Bronchial epithelial cell (primary cell): ENCODE measurements around the gene TRIM64C. TPM values are rescaled to one million over a fixed set of nuclear protein-coding genes. Genes with fewer than 3 reads are reported as not detected.
"Not testable (repeated sequence)": the region's sequence is repeated elsewhere in the genome, so short reads cannot be mapped to it uniquely, and the experiment has no call there.

Experiments
- DNase-seq: peaks from one replicate; pipeline ENCODE4 v3.0.0-alpha.2; 2010; ENCODE audit warnings: low read depth
- FAIRE-seq: peaks from 2 replicates; lab custom pipeline; 2011; peaks lifted over from hg19 to GRCh38; lab: Jason Lieb, UNC
- H3K27me3 ChIP-seq: 2 replicates; pipeline ENCODE4 v1.5.1; 2011; ENCODE audit warnings: low read length; ENCODE audit not compliant: control insufficient read depth, insufficient read depth
- H3K36me3 ChIP-seq: 2 replicates; pipeline ENCODE4 v1.5.1; 2011; ENCODE audit warnings: low read length; ENCODE audit not compliant: control insufficient read depth, insufficient read depth
- H3K4me3 ChIP-seq: 2 replicates; pipeline ENCODE4 v1.5.1; 2011; ENCODE audit warnings: mild to moderate bottlenecking, low read depth, low read length, control low read depth
- total RNA-seq: library from RNA; depleted of rRNA; stranded (reverse); fragments of >200 nt; gene quantifications from 2 replicates; pipeline ENCODE4 v1.2.1, GENCODE V29; 2014

TRIM64C gene, protein sequence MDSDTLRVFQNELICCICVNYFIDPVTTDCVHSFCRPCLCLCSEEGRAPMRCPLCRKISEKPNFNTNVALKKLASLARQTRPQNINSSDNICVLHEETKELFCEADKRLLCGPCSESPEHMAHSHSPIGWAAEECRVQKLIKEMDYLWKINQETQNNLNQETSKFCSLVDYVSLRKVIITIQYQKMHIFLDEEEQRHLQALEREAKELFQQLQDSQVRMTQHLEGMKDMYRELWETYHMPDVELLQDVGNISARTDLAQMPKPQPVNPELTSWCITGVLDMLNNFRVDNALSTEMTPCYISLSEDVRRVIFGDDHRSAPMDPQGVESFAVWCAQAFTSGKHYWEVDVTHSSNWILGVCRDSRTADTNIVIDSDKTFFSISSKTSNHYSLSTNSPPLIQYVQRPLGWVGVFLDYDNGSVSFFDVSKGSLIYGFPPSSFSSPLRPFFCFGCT
- not detected in 2 replicates for total RNA-seq

DNA sequence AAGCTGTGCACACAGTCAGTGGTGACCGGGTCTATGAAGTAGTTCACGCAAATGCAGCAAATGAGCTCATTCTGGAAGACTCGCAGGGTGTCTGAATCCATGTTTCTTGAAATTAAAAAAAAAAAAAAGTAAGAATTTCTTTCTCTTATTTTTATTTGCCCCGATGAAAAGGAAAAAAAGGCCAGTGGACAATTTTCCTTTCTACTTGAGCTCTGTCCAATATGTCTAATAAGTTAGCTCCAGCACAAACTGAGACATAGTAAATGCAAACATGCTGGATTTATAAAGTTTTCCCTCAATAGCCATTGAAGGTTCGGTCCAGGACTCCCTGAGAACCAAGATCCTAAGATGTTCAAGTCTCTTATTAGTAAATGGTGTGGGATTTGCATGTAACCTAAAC is at the start of gene TRIM64C:
Gene TRIM64C, minus strand, starts transcription at position 101 of the 400 bp plus-strand sequence. Its CDS starts 0 bp downstream, at position 101.
- H3K36me3 ChIP-seq, DNase-seq, FAIRE-seq, H3K27me3 ChIP-seq, H3K4me3 ChIP-seq: not testable (repeated sequence)

DNA sequence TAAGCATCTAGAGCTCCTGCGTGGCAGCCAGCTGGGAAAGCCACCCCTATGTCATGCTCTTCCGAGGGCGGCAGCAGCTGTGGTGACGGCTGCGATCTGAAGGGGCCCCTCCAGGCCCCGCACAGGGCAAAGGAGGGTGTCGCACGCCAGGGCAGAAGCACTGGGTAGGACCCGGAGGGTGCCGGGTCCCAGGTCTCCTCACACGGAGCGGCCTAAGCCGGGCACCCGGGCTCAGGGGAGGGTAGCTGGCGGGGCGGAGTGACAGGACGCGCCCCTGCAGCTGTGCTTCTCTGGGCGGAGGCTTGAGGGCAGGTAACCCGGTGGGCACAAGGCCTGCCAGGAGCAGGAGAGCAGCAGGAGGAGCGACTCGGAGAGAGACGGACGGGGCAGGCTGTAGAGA is 43.4 kb upstream of the TRIM64C start:
- not testable (repeated sequence) for H3K4me3 ChIP-seq, H3K27me3 ChIP-seq, H3K36me3 ChIP-seq, FAIRE-seq, DNase-seq

DNA sequence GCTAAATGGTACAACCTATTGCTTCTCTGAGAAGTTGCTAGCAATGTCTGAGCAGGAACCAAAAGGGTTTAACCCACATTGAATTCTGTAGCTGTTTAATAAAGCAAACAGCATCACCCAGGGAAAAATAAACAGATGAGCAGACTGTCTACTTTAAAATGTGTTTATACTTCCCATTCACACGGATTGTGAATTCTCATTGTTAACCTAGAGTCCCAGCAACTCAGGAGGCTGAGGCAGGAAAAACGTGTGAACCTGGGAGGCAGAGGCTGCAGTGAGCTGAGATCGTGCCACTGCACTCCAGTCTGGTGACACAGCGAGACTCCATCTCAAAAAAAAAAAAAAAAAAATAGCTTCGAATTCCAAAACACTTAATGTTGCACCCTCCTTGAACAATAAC is 11.0 kb upstream of the TRIM64C start:
- H3K36me3 ChIP-seq, H3K27me3 ChIP-seq, DNase-seq, FAIRE-seq, H3K4me3 ChIP-seq: not testable (repeated sequence)

DNA sequence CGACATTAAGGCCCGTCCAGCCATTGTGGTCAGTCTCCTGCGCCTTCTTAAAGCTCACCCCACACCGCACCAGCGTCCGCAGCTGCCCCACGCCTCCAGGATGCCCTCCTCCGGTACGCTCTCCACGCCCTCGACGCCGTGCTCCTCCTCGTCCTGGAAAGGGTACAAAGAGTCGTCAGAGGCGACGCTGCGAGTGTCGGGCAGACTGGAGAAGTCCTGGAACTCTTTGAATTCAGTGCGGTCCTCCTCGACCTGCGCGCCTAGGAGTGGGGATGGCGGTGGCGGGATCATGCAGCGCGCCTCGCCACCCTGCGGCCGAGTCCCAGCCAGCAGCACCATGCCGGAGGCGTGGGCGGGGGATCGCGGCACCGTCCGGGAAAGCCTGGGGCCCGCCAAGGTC is 9.1 kb downstream of the TRIM64C start:
- not testable (repeated sequence) for H3K27me3 ChIP-seq, FAIRE-seq, H3K36me3 ChIP-seq, H3K4me3 ChIP-seq, DNase-seq

DNA sequence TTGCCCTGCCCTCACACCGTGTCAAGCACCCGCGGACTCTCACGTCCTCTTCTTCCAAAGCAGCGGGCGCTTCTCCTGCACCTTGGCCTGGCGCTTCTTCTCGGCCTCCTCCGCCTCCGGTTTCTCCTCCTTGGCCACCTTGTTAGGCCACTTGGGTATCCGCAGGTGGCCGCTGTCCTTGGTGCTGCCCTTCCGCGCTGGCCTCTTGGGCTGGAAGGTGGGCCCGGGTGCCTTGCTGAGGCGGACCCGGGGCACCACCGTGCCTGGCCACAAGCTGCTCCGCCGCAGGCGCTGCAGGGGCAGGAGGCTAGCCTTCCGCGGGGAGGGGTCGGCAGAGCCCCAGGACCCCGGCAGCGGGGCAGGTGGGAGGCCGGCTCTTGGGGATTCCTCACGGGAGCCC is 10.7 kb downstream of the TRIM64C start:
- DNase-seq, H3K27me3 ChIP-seq, FAIRE-seq, H3K4me3 ChIP-seq, H3K36me3 ChIP-seq: not testable (repeated sequence)

DNA sequence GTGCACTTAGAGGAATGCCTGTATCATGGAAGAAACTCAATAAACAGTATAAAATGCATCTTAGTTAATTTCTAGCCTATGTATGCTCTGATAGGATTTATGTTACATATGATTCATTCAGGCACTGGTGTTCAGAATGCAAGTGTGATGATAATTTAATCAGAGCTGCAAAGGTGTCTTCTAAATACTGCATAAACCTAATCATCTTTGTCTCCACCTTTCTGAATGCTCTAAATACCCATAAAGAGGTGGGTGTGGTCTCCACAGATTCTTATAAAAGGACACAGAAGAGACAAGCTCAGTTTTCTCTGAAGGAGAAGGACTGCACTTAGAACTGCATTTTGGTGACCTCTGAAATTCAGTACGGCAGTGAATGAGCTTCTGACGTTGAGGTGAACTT is 30.4 kb downstream of the TRIM64C start, which contains the start of gene TRIM49B:
Gene TRIM49B, plus strand, starts transcription at position 301 of the 400 bp plus-strand sequence. CDS start 2,777 bp downstream, outside the sequence.
- H3K27me3 ChIP-seq, H3K4me3 ChIP-seq, H3K36me3 ChIP-seq, DNase-seq, FAIRE-seq: not testable (repeated sequence)

Other genes starting within 250 kb of the TRIM64C start
- gene TRIM51G, start 75.2 kb downstream of the TRIM64C start, total RNA-seq, result not detected in 2 replicates
- gene TRIM49B, start 30.3 kb downstream of the TRIM64C start, total RNA-seq, result not detected in 2 replicates
- gene FOLH1, start 149.5 kb upstream of the TRIM64C start, total RNA-seq, result 0.26 TPM in 1 of 2 replicates, not detected in the other